ENCODE data around the gene VSTM5.
"Not testable (repeated sequence)": the region's sequence is repeated elsewhere in the genome, so short reads cannot be mapped to it uniquely, and the experiment has no call there.

GRCh38 chr11:93879114-93879513 is 28.7 kb upstream of the VSTM5 start:
- not testable (repeated sequence) for TF ChIP-seq CTCF (conservative IDR thresholded peaks at IDR 0.05; ENCODE audit: low read depth, low read length); EZH2 (IDR thresholded peaks at IDR 0.05; ENCODE audit: borderline replicate concordance, low read depth, low read length, poor library complexity, severe bottlenecking)
